GM13976 (cell line): ENCODE results near the gene ESD.

Source experiments
- DNase-seq: peaks from one replicate; pipeline ENCODE4 v3.0.0; 2012; ENCODE audit warnings: low spot score
- CTCF ChIP-seq: IDR thresholded peaks from 2 replicates; pipeline ENCODE4 v1.5.1; 2012; ENCODE audit warnings: borderline replicate concordance, mild to moderate bottlenecking; ENCODE audit not compliant: insufficient read depth; ENCODE audit errors: extremely low read depth, missing control alignments, control extremely low read depth
- in situ Hi-C: fragments of 300-500 bp; cut with MboI; formaldehyde crosslinking; loops from one replicate; pipeline ENCODE4 v1.12.0; 2022; ENCODE audit warnings: low sequenced_read_pairs, mixed read lengths, inconsistent platforms; ENCODE audit not compliant: unreplicated experiment

The ESD gene

GRCh38 chr13:46797501-46798237 lies 708 bp upstream of the ESD start:
- no peak for DNase-seq
- no peak for TF ChIP-seq CTCF
- in situ Hi-C loops = no loop called here

DNA sequence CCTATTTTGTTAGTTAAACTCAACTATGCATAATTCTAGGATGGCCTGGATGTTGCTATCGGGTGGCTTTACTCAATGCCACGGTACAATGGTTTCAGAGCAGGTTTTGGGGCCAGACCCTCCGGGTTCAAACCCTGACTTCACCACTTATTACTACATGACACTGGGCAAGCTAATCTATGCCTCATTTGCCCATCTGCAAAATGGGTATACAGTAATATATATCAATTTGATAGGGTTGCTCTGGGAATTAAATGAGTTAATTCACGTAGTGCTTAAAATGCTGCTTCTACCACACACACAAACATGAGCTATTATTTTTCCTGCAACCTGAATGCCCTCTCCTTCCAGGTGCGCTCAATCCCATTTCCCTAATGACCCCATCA lies 839 bp downstream of the ESD start:
- DNase-seq = no peak
- in situ Hi-C loops = no loop called here
- no peak for TF ChIP-seq CTCF

- in situ Hi-C loops = no loop called here
- DNase-seq = no peak
- no peak for TF ChIP-seq CTCF
These were observed 1.6 kb downstream of the ESD start for GRCh38 chr13:46795321-46795720.

DNA sequence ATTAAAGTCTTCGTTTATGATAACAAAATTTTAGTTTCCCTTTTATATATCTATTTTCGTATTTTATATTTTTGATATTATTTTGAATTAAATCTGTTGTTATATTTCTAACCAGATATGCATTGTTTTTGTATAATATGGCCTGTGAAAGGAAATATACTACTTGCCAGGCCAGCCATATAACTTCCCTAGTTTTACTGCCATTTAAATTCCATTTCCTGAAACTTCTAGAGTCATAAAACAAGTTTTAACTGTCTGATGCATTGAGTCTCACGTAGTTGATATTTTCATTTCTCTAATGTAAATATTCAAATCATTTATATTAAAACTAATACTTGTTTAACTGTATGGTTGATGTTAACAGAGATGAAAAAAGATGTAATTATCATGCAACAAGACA lies 13.5 kb downstream of the ESD start:
- no peak for DNase-seq
- TF ChIP-seq CTCF = no peak

GRCh38 chr13:46782691-46783090 lies 14.3 kb downstream of the ESD start:
- in situ Hi-C loops = no loop called here
- no peak for DNase-seq
- no peak for TF ChIP-seq CTCF

More for the DNA sequence above, 13.5 kb downstream of the ESD start:
- in situ Hi-C loops = no loop called here

DNA sequence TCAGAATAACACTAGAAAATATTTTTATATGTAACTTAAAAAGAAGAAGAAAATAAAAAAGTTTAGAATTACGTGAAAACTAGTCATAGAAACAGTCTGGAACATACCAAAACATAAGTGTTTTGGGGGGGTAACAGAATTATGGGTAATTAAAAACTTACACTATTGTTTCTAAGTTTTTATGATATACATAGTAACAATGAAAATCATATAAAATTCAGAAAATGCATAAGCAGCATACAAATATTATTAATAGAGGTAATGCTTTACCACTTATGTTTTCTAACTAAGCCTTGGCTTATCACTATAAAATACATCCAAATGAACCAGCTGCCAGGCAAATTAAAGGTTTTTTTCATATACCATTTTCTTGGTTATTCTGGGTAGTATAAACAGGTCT lies 14.9 kb downstream of the ESD start:
- no peak for DNase-seq
- in situ Hi-C loops = no loop called here
- no peak for TF ChIP-seq CTCF
